Stomach smooth muscle (tissue), 2 donors: ENCODE measurements around the gene AGAP1.

Experiments used
- H3K27ac ChIP-seq: one replicate; pipeline ENCODE4 v1.7.0; 2013; ENCODE audit warnings: mild to moderate bottlenecking, low read length, inconsistent platforms
- H3K27me3 ChIP-seq, 2 donors: one replicate each; pipeline ENCODE4 v1.7.0; 2013; ENCODE audit warnings: low read length in 2 of 2; ENCODE audit not compliant: insufficient read depth in 2 of 2, control insufficient read depth in 1 of 2
- H3K36me3 ChIP-seq, 2 donors: one replicate each; pipeline ENCODE4 v1.7.0; 2013; ENCODE audit warnings: low read length in 2 of 2; ENCODE audit not compliant: control insufficient read depth in 2 of 2, insufficient read depth in 2 of 2
- H3K4me1 ChIP-seq: one replicate; pipeline ENCODE4 v1.7.0; 2013; ENCODE audit warnings: low read length; ENCODE audit not compliant: control insufficient read depth, insufficient read depth
- H3K4me3 ChIP-seq, 2 donors: one replicate each; pipeline ENCODE4 v1.7.0; 2013; ENCODE audit warnings: low read length in 2 of 2
- H3K9ac ChIP-seq, 2 donors: one replicate each; pipeline ENCODE4 v1.7.0; 2013; ENCODE audit warnings: low read length in 2 of 2, mild to moderate bottlenecking in 1 of 2
- H3K9me3 ChIP-seq, 2 donors: one replicate each; pipeline ENCODE4 v1.7.0; 2013; ENCODE audit warnings: low read length in 2 of 2; ENCODE audit not compliant: control insufficient read depth in 2 of 2
- donor health status: healthy.
- donor health status: Pancreatic carcinoma.

Gene AGAP1

GRCh38 chr2:235666213-235666781, 172.5 kb downstream of the AGAP1 start:
- H3K36me3 ChIP-seq: no peaks in the 10 kb centered on the region
- no peaks in the 10 kb centered on the region for H3K27me3 ChIP-seq
- peak overlapping the region; percentile 75 to 82 for H3K4me3 ChIP-seq
- peak overlapping the region; percentile 84 for H3K27ac ChIP-seq
- H3K9me3 ChIP-seq: no peaks in the 10 kb centered on the region
- H3K9ac ChIP-seq: peak overlapping the region; percentile 47 to 76
- H3K4me1 ChIP-seq: peaks cover 32% of the 10 kb centered on the region

DNA sequence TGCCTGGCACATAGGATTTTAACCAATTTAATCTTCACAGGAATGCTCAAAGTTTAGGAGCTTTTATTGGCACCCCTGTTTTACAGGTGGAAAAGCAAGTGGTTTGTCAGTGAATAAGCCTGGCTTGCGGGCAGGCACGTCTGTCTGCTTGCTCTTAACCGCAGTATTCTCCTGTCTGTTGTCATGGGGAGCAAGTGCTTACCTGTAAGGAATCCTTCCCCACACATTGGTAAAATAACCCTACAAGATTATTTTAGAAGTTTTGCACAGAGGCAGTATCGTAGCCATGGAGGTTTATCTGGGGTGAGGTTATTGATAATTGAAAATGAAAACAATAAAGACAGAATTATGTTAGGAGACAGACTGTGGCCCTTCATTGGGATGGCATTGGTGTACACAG, 174.9 kb downstream of the AGAP1 start:
- no peak overlapping the region for H3K9ac ChIP-seq
- H3K4me1 ChIP-seq: peaks cover 45% of the 10 kb centered on the region
- H3K27ac ChIP-seq: no peak overlapping the region
- H3K9me3 ChIP-seq: no peaks in the 10 kb centered on the region
- H3K27me3 ChIP-seq: no peaks in the 10 kb centered on the region
- H3K4me3 ChIP-seq: peak overlapping the region in 1 of 2 donors; percentile 52
- H3K36me3 ChIP-seq: no peaks in the 10 kb centered on the region

- H3K27me3 ChIP-seq: no peaks in the 10 kb centered on the region
- H3K9me3 ChIP-seq: no peaks in the 10 kb centered on the region
- peak overlapping the region in 1 of 2 donors; percentile 75 for H3K4me3 ChIP-seq
- H3K36me3 ChIP-seq: no peaks in the 10 kb centered on the region
- no peak overlapping the region for H3K9ac ChIP-seq
- H3K27ac ChIP-seq: no peak overlapping the region
- peaks cover 45% of the 10 kb centered on the region for H3K4me1 ChIP-seq
These were observed 175.5 kb downstream of the AGAP1 start for GRCh38 chr2:235669269-235669831.

GRCh38 chr2:235669983-235670962, 176.4 kb downstream of the AGAP1 start:
- Histone ChIP-seq H3K4me1 (peaks cover 40% of the 10 kb centered on the region), H3K9ac (peak overlapping the region; percentile 47 to 68), H3K4me3 (peak overlapping the region; percentile 67 to 75), H3K9me3 (no peaks in the 10 kb centered on the region), H3K36me3 (no peaks in the 10 kb centered on the region), H3K27ac (peak overlapping the region; percentile 37), H3K27me3 (no peaks in the 10 kb centered on the region)

DNA sequence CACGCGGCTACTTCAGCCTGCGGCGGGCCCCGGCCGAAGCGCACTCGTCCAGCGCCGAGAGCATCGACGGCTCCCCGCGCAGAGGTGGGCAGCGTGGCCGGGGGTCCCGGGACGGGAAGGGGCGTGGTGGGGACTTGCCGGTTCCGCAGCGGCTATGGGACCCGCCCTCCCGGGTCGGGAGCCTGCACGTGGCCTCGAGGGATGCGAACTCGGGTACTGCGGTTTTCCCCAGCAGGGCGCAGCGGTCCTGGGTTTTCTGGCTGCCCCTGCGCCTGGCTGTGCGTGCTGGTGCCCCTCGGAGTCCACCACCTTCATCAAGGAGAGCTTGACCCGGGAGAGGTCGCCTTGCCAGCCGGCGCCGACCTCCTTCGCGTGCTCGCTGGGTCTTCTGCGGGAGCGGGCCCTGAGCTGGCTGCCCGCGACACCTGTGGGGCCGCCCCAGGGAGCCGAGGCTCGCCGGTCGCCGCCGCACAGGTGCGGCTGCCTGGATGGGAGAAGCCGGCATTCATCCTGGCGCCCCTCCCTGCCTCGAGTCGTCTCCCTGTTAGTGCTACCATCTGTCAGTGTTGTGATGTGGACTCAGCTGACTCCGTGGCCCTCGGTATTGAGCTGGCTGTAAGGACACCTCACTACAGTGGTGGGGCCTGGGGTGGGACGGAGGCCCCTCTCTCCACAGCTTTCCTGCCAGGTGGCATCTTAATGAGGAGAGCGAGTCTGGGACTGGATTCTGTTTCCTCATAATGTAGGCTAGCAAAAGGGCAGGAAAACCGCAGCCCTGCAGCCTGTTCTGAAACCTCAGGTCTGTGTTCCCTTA, 177.3 kb downstream of the AGAP1 start:
- H3K27ac ChIP-seq: no peak overlapping the region
- peak overlapping the region; percentile 67 to 75 for H3K4me3 ChIP-seq
- no peaks in the 10 kb centered on the region for H3K36me3 ChIP-seq
- peaks cover 35% of the 10 kb centered on the region for H3K4me1 ChIP-seq
- no peaks in the 10 kb centered on the region for H3K9me3 ChIP-seq
- H3K9ac ChIP-seq: peak overlapping the region; percentile 55 to 68
- H3K27me3 ChIP-seq: no peaks in the 10 kb centered on the region

GRCh38 chr2:235672720-235673119, 178.9 kb downstream of the AGAP1 start:
- no peaks in the 10 kb centered on the region for H3K36me3 ChIP-seq
- peak overlapping the region in 1 of 2 donors; percentile 20 for H3K9ac ChIP-seq
- no peaks in the 10 kb centered on the region for H3K27me3 ChIP-seq
- H3K9me3 ChIP-seq: no peaks in the 10 kb centered on the region
- H3K4me1 ChIP-seq: peaks cover 31% of the 10 kb centered on the region
- no peak overlapping the region for H3K27ac ChIP-seq
- peak overlapping the region; percentile 58 to 75 for H3K4me3 ChIP-seq

GRCh38 chr2:235674146-235674545, 180.3 kb downstream of the AGAP1 start:
- Histone ChIP-seq H3K4me3 (no peak overlapping the region), H3K9ac (no peak overlapping the region), H3K27me3 (no peaks in the 10 kb centered on the region), H3K27ac (no peak overlapping the region), H3K4me1 (peaks cover 29% of the 10 kb centered on the region), H3K36me3 (no peaks in the 10 kb centered on the region), H3K9me3 (no peaks in the 10 kb centered on the region)

DNA sequence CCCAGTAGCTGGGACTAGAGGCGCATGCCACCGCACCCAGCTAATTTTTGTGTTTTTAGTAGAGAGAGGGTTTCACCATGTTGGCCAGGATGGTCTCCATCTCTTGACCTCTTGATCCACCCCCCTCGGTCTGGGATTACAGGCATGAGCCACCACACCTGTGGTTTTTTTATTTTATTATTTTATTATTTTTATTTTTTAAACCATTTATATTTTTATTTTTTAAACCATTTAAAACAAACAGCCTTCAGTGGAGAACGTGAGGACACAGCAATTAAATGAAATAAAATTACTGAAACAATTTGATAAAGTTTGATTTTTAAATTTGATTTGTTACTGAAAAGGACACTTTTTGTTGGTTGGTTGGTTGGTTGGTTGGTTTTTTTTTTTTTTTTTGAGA, 181.0 kb downstream of the AGAP1 start:
- Histone ChIP-seq H3K9ac (no peak overlapping the region), H3K27me3 (no peaks in the 10 kb centered on the region), H3K9me3 (no peaks in the 10 kb centered on the region), H3K27ac (no peak overlapping the region), H3K4me1 (peaks cover 28% of the 10 kb centered on the region), H3K4me3 (no peak overlapping the region), H3K36me3 (no peaks in the 10 kb centered on the region)

DNA sequence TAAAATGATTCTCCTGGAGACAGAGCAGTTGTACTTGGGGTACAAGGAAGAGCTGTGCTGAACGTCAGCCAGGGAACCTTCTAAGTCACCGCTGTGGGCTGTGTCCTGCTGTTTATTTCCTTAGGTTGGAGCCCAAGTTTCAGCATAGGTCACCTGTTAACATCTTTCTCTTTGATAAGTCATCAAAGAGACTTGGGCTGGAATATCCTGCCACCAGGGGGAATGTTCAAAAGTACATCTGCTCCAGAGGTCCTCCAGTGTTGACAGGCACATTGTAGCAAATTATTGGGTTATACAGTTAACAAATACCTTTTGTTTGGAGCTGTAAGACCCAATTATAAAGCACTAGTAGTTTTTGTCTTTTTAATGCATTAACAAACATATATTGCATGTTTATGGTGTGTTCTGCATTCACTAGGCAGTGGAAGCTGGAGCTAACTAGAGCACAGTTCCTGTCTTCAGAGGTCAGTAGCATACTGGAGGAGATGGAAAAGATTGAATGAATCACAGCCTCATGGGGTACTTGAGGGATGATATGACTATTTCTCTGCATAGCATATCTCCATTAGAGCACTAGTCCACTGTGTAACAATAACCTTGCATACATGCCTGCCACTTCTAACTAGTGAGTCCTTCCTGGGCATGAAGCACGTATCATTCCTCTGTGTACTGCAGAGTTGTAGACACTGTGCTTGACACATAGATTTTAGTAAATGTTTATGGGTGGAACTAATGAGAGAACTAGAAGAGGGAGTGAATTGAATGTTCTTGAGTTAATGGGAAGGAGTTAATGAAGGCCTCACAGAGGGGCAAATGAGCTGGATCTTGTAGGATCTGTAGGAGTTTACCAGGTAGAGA, 182.1 kb downstream of the AGAP1 start:
- Histone ChIP-seq H3K4me3 (no peak overlapping the region), H3K27me3 (no peaks in the 10 kb centered on the region), H3K36me3 (no peaks in the 10 kb centered on the region), H3K9me3 (no peaks in the 10 kb centered on the region), H3K27ac (no peak overlapping the region), H3K9ac (no peak overlapping the region), H3K4me1 (peaks cover 26% of the 10 kb centered on the region)

GRCh38 chr2:235676536-235676799, 182.6 kb downstream of the AGAP1 start:
- Histone ChIP-seq H3K36me3 (no peaks in the 10 kb centered on the region), H3K27me3 (no peaks in the 10 kb centered on the region), H3K4me1 (peaks cover 20% of the 10 kb centered on the region), H3K9ac (no peak overlapping the region), H3K27ac (no peak overlapping the region), H3K4me3 (no peak overlapping the region), H3K9me3 (no peaks in the 10 kb centered on the region)
